HepG2 (cell line): ENCODE results near the gene VAMP2. TPM values are rescaled to one million over a fixed set of nuclear protein-coding genes. Genes with fewer than 3 reads are reported as not detected.

Experiments
- ATAC-seq: fragments of 200-7000 bp; cut with Tn5 transposase; 3 replicates; pipeline ENCODE4 v1.9.1; 2020; ENCODE audit warnings: mild to moderate bottlenecking, moderate library complexity
- BruUV-seq: library from RNA; stranded (reverse); fragments of 400-500 nt; replicated peaks from 2 replicates; lab custom pipeline; 2021; lab: Mats Ljungman, UMichigan
- CTCF ChIA-PET: fragments of 300-600 bp; formaldehyde crosslinking; extraction: SDS; loops from one replicate; lab custom pipeline; 2021; ENCODE audit warnings: low total read pairs, inconsistent platforms, low intra/inter-chr PET ratio; lab: Yijun Ruan, JAX
- POLR2A ChIA-PET: fragments of 350-600 bp; sonication (Branson Sonifier 250); formaldehyde crosslinking; loops from one replicate; lab custom pipeline; 2020; ENCODE audit warnings: antibody characterized with exemption, inconsistent platforms; lab: Yijun Ruan, JAX
- DNase-seq: peaks from one replicate; pipeline ENCODE4 v3.0.0-alpha.2; 2015; ENCODE audit warnings: low spot score
- FAIRE-seq: peaks from 3 replicates; lab custom pipeline; 2011; peaks lifted over from hg19 to GRCh38; lab: Jason Lieb, UNC
- H2AFZ ChIP-seq: one replicate; pipeline ENCODE4 v1.6.1; 2011; ENCODE audit warnings: low read length, inconsistent platforms
- H3K27ac ChIP-seq: fragments of 300-600 bp; 3 replicates; pipeline ENCODE4 v1.8.0; 2011; ENCODE audit warnings: mixed run types, mild to moderate bottlenecking, mixed read lengths, low read length, inconsistent platforms; ENCODE audit not compliant: insufficient read depth; ENCODE audit errors: extremely low read length
- H3K27me3 ChIP-seq, 2 experiments: fragments of 200-600 bp in 1 of 2; 2 replicates in 1 of 2; 3 replicates in 1 of 2; pipeline versions ENCODE4 v1.6.0 to v1.8.0; 2011; ENCODE audit warnings: low read length in 2 of 2, mild to moderate bottlenecking in 2 of 2, moderate library complexity in 2 of 2, inconsistent platforms in 1 of 2; ENCODE audit not compliant: insufficient read depth in 2 of 2, control insufficient read depth in 1 of 2
- H3K36me3 ChIP-seq, 2 experiments: fragments of 200-600 bp in 1 of 2; replicated peaks in 1 of 2; 2 replicates in 1 of 2; 3 replicates in 1 of 2; pipeline versions ENCODE4 v1.5.1 to v1.8.0; 2011; ENCODE audit warnings: low read length in 2 of 2, inconsistent platforms in 1 of 2; ENCODE audit not compliant: insufficient read depth in 2 of 2, control insufficient read depth in 1 of 2
- H3K4me1 ChIP-seq: 2 replicates; pipeline ENCODE4 v1.5.1; 2012; ENCODE audit warnings: low read length, inconsistent platforms; ENCODE audit not compliant: insufficient read depth
- H3K4me2 ChIP-seq: 2 replicates; pipeline ENCODE4 v1.6.0; 2011; ENCODE audit warnings: low read depth, low read length, inconsistent platforms
- H3K4me3 ChIP-seq, 3 experiments: fragments of 200-600 bp in 1 of 3; sonication (generic), shearing (Covaris generic) in 1 of 3; replicated peaks in 1 of 3; 2 replicates each; pipeline ENCODE4 v1.5.1; 2011 to 2016; ENCODE audit warnings: low read length in 3 of 3, inconsistent platforms in 2 of 3, low read depth in 2 of 3, mild to moderate bottlenecking in 2 of 3, control low read depth in 1 of 3, mixed read lengths in 1 of 3; ENCODE audit not compliant: insufficient read depth in 1 of 3
- H3K79me2 ChIP-seq: one replicate; pipeline ENCODE4 v1.6.1; 2011; ENCODE audit warnings: low read length, inconsistent platforms; ENCODE audit not compliant: insufficient read depth
- H3K9ac ChIP-seq: 2 replicates; pipeline ENCODE4 v1.6.0; 2011; ENCODE audit warnings: mild to moderate bottlenecking, low read depth, low read length, inconsistent platforms; ENCODE audit not compliant: insufficient read depth
- H3K9me3 ChIP-seq: 2 replicates; pipeline ENCODE4 v1.5.1; 2012; ENCODE audit warnings: mild to moderate bottlenecking, low read length
- H4K20me1 ChIP-seq: 2 replicates; pipeline ENCODE4 v1.6.0; 2011; ENCODE audit warnings: inconsistent platforms, mild to moderate bottlenecking, low read length, moderate library complexity; ENCODE audit not compliant: insufficient read depth
- HMGXB4 ChIP-seq, 2 experiments: sonication (generic) in 1 of 2; formaldehyde crosslinking in 1 of 2; IDR thresholded peaks; 2 replicates each; pipeline versions ENCODE4 v1.4.0 to v1.6.1; 2018 to 2020; ENCODE audit warnings: missing genetic modification reagents in 2 of 2, borderline replicate concordance in 1 of 2, low read depth in 1 of 2, mild to moderate bottlenecking in 1 of 2, missing biosample characterization in 1 of 2
- KDM5A ChIP-seq: fragments of 200-600 bp; sonication (generic); IDR thresholded peaks from 2 replicates; pipeline ENCODE4 v1.7.0; 2018; ENCODE audit warnings: antibody characterized with exemption, mild to moderate bottlenecking, low read length, borderline replicate concordance
- MAFK ChIP-seq, 2 experiments: IDR thresholded peaks in 1 of 2; conservative IDR thresholded peaks in 1 of 2; 2 replicates each; pipeline ENCODE4 v1.6.1; 2011; ENCODE audit warnings: improper control_type of control experiment in 2 of 2, low read length in 2 of 2
- MTERF4 ChIP-seq: sonication (generic); formaldehyde crosslinking; IDR thresholded peaks from 2 replicates; pipeline ENCODE4 v1.8.0; 2023; ENCODE audit warnings: mild to moderate bottlenecking, missing genetic modification reagents
- SKIL ChIP-seq: sonication (generic); formaldehyde crosslinking; IDR thresholded peaks from 2 replicates; pipeline ENCODE4 v1.8.0; 2022; ENCODE audit warnings: missing genetic modification reagents, mild to moderate bottlenecking, moderate library complexity, borderline replicate concordance
- ZHX1 ChIP-seq: sonication (generic); formaldehyde crosslinking; IDR thresholded peaks from 2 replicates; pipeline ENCODE4 v1.8.1; 2022; ENCODE audit warnings: low read depth, mild to moderate bottlenecking, missing genetic modification reagents
- ZNF33A ChIP-seq: sonication (generic); formaldehyde crosslinking; IDR thresholded peaks from 2 replicates; pipeline ENCODE4 v1.5.1; 2020; ENCODE audit warnings: missing genetic modification reagents, mild to moderate bottlenecking, moderate library complexity, borderline replicate concordance
- ZNF687 ChIP-seq: sonication (generic); formaldehyde crosslinking; IDR thresholded peaks from 2 replicates; pipeline ENCODE4 v1.5.1; 2020; ENCODE audit warnings: mild to moderate bottlenecking, missing genetic modification reagents, moderate library complexity
- WGBS: methylation state at CpG from one replicate; pipeline ENCODE4 v1.1.6; 2017; ENCODE audit warnings: low lambda C conversion rate; 5-methylcytosine and 5-hydroxymethylcytosine counted together
- in situ Hi-C: cut with HindIII; loops from 2 replicates; pipeline ENCODE4 v1.10.0; 2017; ENCODE audit warnings: low pct_unique_long_range_greater_than_20kb; ENCODE audit not compliant: extremely low pct_ligation_motif_present
- intact Hi-C: fragments of 100-400 bp; cut with micrococcal nuclease; formaldehyde crosslinking; loops from one replicate; pipeline ENCODE4 v1.10.0; 2022; ENCODE audit not compliant: unreplicated experiment
- polyA plus RNA-seq, 8 experiments: library from polyadenylated mRNA; depleted of rRNA in 3 of 8; stranded (reverse) in 7 of 8; unstranded in 1 of 8; fragments of >200 nt; fragmentation: Illumina TruSeq in 4 of 8; extraction: Trizol in 4 of 8; gene quantifications; 2 replicates each; pipeline versions ENCODE4 v1.2.1 to v1.2.3, GENCODE V29; 2011 to 2016; ENCODE audit warnings: low read depth in 4 of 8, missing spikeins in 1 of 8, mixed read lengths in 1 of 8; ENCODE audit not compliant: insufficient read depth in 1 of 8
- total RNA-seq, 5 experiments: library from RNA; depleted of rRNA; stranded (reverse); fragments of >200 nt; fragmentation: Illumina TruSeq; extraction: Trizol; gene quantifications; 2 replicates each; pipeline ENCODE4 v1.2.3, GENCODE V29; 2016; ENCODE audit warnings: low read depth in 1 of 5

The VAMP2 gene
- total and polyA plus RNA-seq, 2 of the 13 experiments (the other 11 are each of a cell fraction or from before 2014, with no cell fraction given), result 3.9 to 17.2 TPM

GRCh38 chr17:8188263-8188839, 25.6 kb upstream of the VAMP2 start:
- in situ Hi-C loops, result loop anchor here (5.0 to 10.0 kb wide), 2 partner anchors 34 to 64 kb away; partner anchors contain the start of gene HES7
- 8% methylated on average over 7 of the region's 12 CpGs for WGBS
- no peak for TF ChIP-seq ZHX1 (CRISPR knock-in tag)
- TF ChIP-seq SKIL (CRISPR knock-in tag), result 0 out of 2 replicates have a peak, but pooled peaks have one; percentile 32
- TF ChIP-seq HMGXB4 (CRISPR knock-in tag; IDR thresholded peaks at IDR 0.05; ENCODE audit: borderline replicate concordance in 1 of 2, low read depth in 1 of 2), result no peak
- 0 out of 2 replicates have a peak, but pooled peaks have one; percentile 31 for TF ChIP-seq MTERF4 (CRISPR knock-in tag)
- peak; percentile 0; the same call in 1 of the 2 replicates for TF ChIP-seq ZNF687 (CRISPR knock-in tag)
- TF ChIP-seq ZNF33A, result no peak
- TF ChIP-seq MAFK (conservative IDR thresholded peaks at IDR 0.05 in 1 of 2, IDR thresholded peaks at IDR 0.05 in 1 of 2; ENCODE audit: low read length in 2 of 2), result no peak
- TF ChIP-seq KDM5A, result no peak

More at GRCh38 chr17:8188263-8188839, 25.6 kb upstream of the VAMP2 start:
- H3K9me3 ChIP-seq, result no peaks in the 10 kb centered on the region
- no TSS peak for BruUV-seq
- CTCF ChIA-PET, result no interaction called here
- ATAC-seq (no peak), FAIRE-seq (no peak), DNase-seq (no peak)
- H3K4me1 ChIP-seq, result peaks cover 43% of the 10 kb centered on the region
- H3K27me3 ChIP-seq, result no peaks in the 10 kb centered on the region; a peak in 1 of 5 replicates
- H3K27ac ChIP-seq, result peak overlapping the region; percentile 64
- H3K79me2 ChIP-seq, result peaks cover 8% of the 10 kb centered on the region
- POLR2A ChIA-PET, result interaction anchor here (0.6 to 9.9 kb wide), 10 partner anchors 13 to 247 kb away, joined by 3 to 160 read pairs (median 14); partner anchors contain the start of genes AURKB, CTC1, NDEL1 and PFAS
- H3K4me3 ChIP-seq, result peak overlapping the region; percentile 74 to 92 (median 77)
- peaks cover 6% of the 10 kb centered on the region for H4K20me1 ChIP-seq
- no peak overlapping the region for H2AFZ ChIP-seq
- H3K4me2 ChIP-seq, result peak overlapping the region; percentile 98
- no peaks in the 10 kb centered on the region for H3K36me3 ChIP-seq
- intact Hi-C loops, result loop anchor here (5.0 kb wide), 1 partner anchor 51 kb away; no protein-coding TSS in a partner anchor
- peak overlapping the region; percentile 79 for H3K9ac ChIP-seq
